Spleen (tissue), 7 donors: ENCODE measurements around the gene MMP14.

Experiments
- CTCF ChIP-seq, 11 experiments: fragments of 200-600 bp in 7 of 11; fragments of 450-650 bp in 4 of 11; sonication (generic) in 4 of 11; IDR thresholded peaks in 8 of 11; conservative IDR thresholded peaks in 3 of 11; 1 replicate in 7 of 11; 2 replicates in 4 of 11; pipeline versions ENCODE4 v1.4.0 to v1.8.0; 2016 to 2021; ENCODE audit warnings: antibody characterized with exemption in 11 of 11, inconsistent platforms in 4 of 11, mild to moderate bottlenecking in 1 of 11
- POLR2A ChIP-seq, 3 donors: fragments of 450-650 bp; IDR thresholded peaks; one replicate each; pipeline ENCODE4 v1.5.1; 2017; ENCODE audit warnings: antibody characterized with exemption in 3 of 3, mild to moderate bottlenecking in 1 of 3
- POLR2AphosphoS5 ChIP-seq, 3 donors: sonication (generic); formaldehyde crosslinking; IDR thresholded peaks; one replicate each; pipeline ENCODE4 v1.5.1; 2017; ENCODE audit warnings: antibody characterized with exemption in 3 of 3
- donor health status: DM: no; HTN: no; CAD: no; lungs with moderate emphysema.
- donor health status: DM: no; HTN: no; CAD: no.
- donor health status: DM: no; HTN: no; CAD: no.

- no peak for TF ChIP-seq CTCF (IDR thresholded peaks at IDR 0.05 in 8 of 11, conservative IDR thresholded peaks at IDR 0.05 in 3 of 11)
- TF ChIP-seq POLR2A (IDR thresholded peaks at IDR 0.05): no peak
- no peak for TF ChIP-seq POLR2AphosphoS5 (IDR thresholded peaks at IDR 0.05)
Measured at GRCh38 chr14:22820731-22821130, 15.7 kb upstream of the MMP14 start.
